OCI-LY3 (cell line): ENCODE results near the gene CAPN14.

Experiments used
- EZH2phosphoT487 ChIP-seq: fragments of 200-600 bp; shearing (Covaris generic); IDR thresholded peaks from 2 replicates; pipeline ENCODE4 v1.6.1; 2018; ENCODE audit warnings: antibody characterized with exemption, mixed run types, low read depth
- TF ChIP-seq, protein P1 (sequence below): fragments of 200-600, 300-600 bp; sonication (generic); IDR thresholded peaks from 2 replicates; pipeline ENCODE4 v1.5.1; 2014; ENCODE audit warnings: antibody characterized with exemption, low read length, low read depth

DNA sequence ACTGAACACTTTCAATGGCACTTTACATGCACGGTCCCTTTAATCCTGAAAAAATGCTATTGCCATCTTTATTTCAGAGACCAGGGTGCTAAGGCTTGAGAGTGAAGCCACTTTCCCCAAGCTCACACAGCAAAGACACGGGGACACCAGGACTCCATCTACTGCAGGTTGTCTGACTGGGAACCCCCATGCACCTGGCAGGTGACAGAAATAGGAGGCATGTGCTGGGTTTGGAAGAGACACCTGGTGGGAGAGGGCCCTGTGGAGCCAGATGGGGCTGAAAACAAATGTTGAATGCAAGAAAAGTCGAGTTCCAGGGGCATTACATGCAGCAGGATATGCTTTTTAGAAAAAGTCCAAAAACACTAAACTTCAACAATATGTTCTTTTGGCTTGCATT is 11.4 kb upstream of the CAPN14 start:
- TF ChIP-seq, protein P1, sequence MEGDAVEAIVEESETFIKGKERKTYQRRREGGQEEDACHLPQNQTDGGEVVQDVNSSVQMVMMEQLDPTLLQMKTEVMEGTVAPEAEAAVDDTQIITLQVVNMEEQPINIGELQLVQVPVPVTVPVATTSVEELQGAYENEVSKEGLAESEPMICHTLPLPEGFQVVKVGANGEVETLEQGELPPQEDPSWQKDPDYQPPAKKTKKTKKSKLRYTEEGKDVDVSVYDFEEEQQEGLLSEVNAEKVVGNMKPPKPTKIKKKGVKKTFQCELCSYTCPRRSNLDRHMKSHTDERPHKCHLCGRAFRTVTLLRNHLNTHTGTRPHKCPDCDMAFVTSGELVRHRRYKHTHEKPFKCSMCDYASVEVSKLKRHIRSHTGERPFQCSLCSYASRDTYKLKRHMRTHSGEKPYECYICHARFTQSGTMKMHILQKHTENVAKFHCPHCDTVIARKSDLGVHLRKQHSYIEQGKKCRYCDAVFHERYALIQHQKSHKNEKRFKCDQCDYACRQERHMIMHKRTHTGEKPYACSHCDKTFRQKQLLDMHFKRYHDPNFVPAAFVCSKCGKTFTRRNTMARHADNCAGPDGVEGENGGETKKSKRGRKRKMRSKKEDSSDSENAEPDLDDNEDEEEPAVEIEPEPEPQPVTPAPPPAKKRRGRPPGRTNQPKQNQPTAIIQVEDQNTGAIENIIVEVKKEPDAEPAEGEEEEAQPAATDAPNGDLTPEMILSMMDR = no peak
- TF ChIP-seq EZH2phosphoT487 = no peak
